Prostate gland (tissue), 2 donors: ENCODE results near the gene GXYLT1. TPM values are rescaled to one million over a fixed set of nuclear protein-coding genes. Genes with fewer than 3 reads are reported as not detected.
"Not testable (repeated sequence)": the region's sequence is repeated elsewhere in the genome, so short reads cannot be mapped to it uniquely, and the experiment has no call there.

Source experiments
- DNase-seq: peaks from one replicate; pipeline ENCODE4 v3.0.0-alpha.2; 2019; ENCODE audit warnings: low spot score
- H3K27ac ChIP-seq, 2 donors: fragments of 200-600 bp; sonication (generic); 2 replicates each; pipeline ENCODE4 v1.5.1; 2017 to 2019
- H3K27me3 ChIP-seq: fragments of 200-600 bp; sonication (generic); replicated peaks from 2 replicates; pipeline ENCODE4 v1.5.1; 2019; ENCODE audit not compliant: insufficient read depth
- H3K36me3 ChIP-seq, 2 donors: fragments of 200-600 bp; sonication (generic); 1 replicate in 1 of 2; 2 replicates in 1 of 2; pipeline versions ENCODE4 v1.5.1 to v1.8.1; 2017 to 2019
- H3K4me1 ChIP-seq: fragments of 200-600 bp; sonication (generic); replicated peaks from 2 replicates; pipeline ENCODE4 v1.5.1; 2019
- H3K4me3 ChIP-seq, 2 donors: fragments of 200-600 bp; sonication (generic); 2 replicates each; pipeline ENCODE4 v1.5.1; 2017 to 2019
- H3K9me3 ChIP-seq: fragments of 200-600 bp; sonication (generic); 2 replicates; pipeline ENCODE4 v1.5.1; 2017
- POLR2A ChIP-seq: fragments of 450-650 bp; IDR thresholded peaks from one replicate; pipeline ENCODE4 v1.6.1; 2016; ENCODE audit warnings: antibody characterized with exemption, mild to moderate bottlenecking
- POLR2AphosphoS5 ChIP-seq: sonication (generic); formaldehyde crosslinking; IDR thresholded peaks from one replicate; pipeline ENCODE4 v1.6.1; 2017; ENCODE audit warnings: antibody characterized with exemption
- WGBS: methylation state at CpG from one replicate; pipeline ENCODE4 v1.1.5; 2018; 5-methylcytosine and 5-hydroxymethylcytosine counted together
- intact Hi-C: fragments of 100-400 bp; cut with DNase I; formaldehyde crosslinking; loops from one replicate; pipeline ENCODE4 v1.14.2; 2022
- total RNA-seq, 2 donors: library from RNA; depleted of rRNA; stranded (reverse); fragments of >200 nt; gene quantifications; one replicate each; pipeline ENCODE4 v1.1.0, GENCODE V29; 2016
- TF ChIP-seq, protein P1 (sequence below), 4 experiments: fragments of 200-600 bp in 2 of 4; fragments of 450-650 bp in 2 of 4; sonication (generic) in 2 of 4; IDR thresholded peaks; 1 replicate in 3 of 4; 2 replicates in 1 of 4; pipeline ENCODE4 v1.5.1; 2016 to 2019; ENCODE audit warnings: antibody characterized with exemption in 4 of 4, mild to moderate bottlenecking in 2 of 4, moderate library complexity in 2 of 4

GXYLT1 gene, protein sequence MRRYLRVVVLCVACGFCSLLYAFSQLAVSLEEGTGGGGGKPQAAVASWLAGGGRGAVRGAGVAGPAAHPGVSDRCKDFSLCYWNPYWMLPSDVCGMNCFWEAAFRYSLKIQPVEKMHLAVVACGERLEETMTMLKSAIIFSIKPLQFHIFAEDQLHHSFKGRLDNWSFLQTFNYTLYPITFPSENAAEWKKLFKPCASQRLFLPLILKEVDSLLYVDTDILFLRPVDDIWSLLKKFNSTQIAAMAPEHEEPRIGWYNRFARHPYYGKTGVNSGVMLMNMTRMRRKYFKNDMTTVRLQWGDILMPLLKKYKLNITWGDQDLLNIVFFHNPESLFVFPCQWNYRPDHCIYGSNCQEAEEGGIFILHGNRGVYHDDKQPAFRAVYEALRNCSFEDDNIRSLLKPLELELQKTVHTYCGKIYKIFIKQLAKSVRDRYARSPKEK
- 10 to 100 TPM; 15.7 to 18.0 TPM for total RNA-seq

DNA sequence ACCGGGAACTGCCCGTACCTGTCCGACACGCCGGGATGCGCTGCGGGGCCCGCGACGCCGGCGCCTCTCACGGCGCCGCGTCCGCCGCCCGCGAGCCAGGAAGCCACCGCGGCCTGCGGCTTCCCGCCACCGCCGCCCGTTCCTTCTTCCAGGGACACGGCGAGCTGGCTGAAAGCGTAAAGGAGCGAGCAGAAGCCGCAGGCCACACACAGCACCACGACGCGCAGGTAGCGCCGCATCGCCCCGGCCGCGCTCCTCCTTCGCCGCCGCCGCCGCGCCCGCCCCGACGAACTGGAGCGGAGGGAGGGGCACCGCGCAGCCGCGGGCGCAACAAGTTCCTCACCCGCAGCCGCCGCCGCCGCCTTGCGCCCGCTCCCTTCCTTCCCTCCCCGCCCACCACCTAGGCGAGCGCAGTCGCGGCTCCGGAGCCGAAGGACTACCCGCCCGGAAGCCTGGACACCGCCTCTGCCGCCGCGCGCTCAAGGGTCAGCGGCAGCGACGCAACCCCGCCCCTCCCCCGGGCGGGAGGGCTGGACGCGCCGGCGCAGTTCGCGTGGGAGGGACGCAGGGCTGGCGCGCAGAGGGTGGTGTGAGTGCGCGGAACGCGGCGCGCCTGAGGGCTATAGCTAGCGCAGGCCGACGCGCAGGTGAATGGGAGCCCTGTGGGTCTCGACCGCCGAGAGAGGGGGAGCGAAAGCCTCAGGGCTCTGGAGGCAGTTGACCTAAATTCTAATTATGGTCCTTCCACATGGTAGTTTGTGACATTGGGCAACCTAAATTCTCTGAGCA lies at the start of gene GXYLT1:
Gene GXYLT1 (minus strand): TSS at position 467 of the 789 bp plus-strand sequence. CDS start 228 bp downstream, at position 239.
- peak within 1 kb of the TSS; percentile 78 to 93 for H3K4me3 ChIP-seq
- WGBS, result under 1% methylated on average over 71 of the region's 106 CpGs
- H3K36me3 ChIP-seq, result no peaks in the 10 kb centered on the region
- TF ChIP-seq, protein P1, sequence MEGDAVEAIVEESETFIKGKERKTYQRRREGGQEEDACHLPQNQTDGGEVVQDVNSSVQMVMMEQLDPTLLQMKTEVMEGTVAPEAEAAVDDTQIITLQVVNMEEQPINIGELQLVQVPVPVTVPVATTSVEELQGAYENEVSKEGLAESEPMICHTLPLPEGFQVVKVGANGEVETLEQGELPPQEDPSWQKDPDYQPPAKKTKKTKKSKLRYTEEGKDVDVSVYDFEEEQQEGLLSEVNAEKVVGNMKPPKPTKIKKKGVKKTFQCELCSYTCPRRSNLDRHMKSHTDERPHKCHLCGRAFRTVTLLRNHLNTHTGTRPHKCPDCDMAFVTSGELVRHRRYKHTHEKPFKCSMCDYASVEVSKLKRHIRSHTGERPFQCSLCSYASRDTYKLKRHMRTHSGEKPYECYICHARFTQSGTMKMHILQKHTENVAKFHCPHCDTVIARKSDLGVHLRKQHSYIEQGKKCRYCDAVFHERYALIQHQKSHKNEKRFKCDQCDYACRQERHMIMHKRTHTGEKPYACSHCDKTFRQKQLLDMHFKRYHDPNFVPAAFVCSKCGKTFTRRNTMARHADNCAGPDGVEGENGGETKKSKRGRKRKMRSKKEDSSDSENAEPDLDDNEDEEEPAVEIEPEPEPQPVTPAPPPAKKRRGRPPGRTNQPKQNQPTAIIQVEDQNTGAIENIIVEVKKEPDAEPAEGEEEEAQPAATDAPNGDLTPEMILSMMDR (IDR thresholded peaks at IDR 0.05), result peak in 1 of 4 experiments; percentile 19
- peak; percentile 66 for TF ChIP-seq POLR2AphosphoS5
- TF ChIP-seq POLR2A, result peak; percentile 88
- H3K4me1 ChIP-seq, result no peaks in the 10 kb centered on the region
- H3K9me3 ChIP-seq, result no peaks in the 10 kb centered on the region
- H3K27ac ChIP-seq, result peak within 1 kb of the TSS; percentile 78 to 91
- no peaks in the 10 kb centered on the region for H3K27me3 ChIP-seq
- intact Hi-C loops, result loop anchor here (5.0 kb wide), 2 partner anchors 93 to 183 kb away; partner anchors contain the start of genes PPHLN1, YAF2 and ZCRB1
- peak; percentile 90 for DNase-seq

DNA sequence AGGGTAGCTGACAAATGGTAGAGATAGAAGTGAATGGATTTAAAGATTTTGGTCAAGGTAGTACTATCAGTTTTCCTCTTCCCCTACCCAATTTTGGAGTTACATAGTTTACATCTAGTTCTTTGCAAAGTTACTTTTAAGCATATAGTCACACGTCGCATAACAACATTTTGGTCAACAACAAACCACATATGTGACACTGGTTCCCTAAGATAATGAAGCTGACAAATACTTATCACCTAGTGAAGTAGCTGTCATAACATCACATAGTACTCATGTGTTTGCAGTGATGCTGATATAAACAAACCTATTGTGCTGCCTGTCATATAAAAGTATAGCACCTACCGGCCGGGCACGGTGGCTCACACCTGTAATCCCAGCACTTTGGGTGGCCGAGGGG lies 48.0 kb upstream of the GXYLT1 start:
- Histone ChIP-seq H3K36me3 (no peaks in the 10 kb centered on the region), H3K27ac (no peak overlapping the region), H3K9me3 (no peaks in the 10 kb centered on the region), H3K4me3 (no peak overlapping the region), H3K27me3 (no peaks in the 10 kb centered on the region), H3K4me1 (no peaks in the 10 kb centered on the region)
- TF ChIP-seq, protein P1 (IDR thresholded peaks at IDR 0.05), result no peak
- TF ChIP-seq POLR2AphosphoS5, result no peak
- no peak for TF ChIP-seq POLR2A
- WGBS, result 82% methylated on average over 6 of the region's 6 CpGs
- intact Hi-C loops, result no loop called here
- DNase-seq, result no peak

DNA sequence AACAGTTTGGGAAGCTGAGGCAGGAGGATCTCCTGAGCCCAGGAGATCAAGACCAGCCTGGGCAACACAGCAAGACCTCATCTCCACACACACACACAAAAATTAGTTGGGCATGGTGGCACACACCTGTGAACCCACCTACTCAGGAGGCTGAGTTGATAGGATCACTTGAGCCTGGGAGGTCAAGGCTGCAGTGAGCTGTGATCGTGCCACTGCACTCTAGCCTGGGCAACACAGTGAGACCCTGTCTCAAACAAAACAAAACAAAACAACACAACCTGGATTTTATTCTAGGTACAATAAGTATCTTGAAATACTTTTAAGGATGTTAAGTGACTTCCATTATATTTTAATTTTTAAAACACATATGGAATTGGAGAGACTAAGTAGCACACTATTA lies 47.6 kb upstream of the GXYLT1 start:
- no peaks in the 10 kb centered on the region for H3K36me3 ChIP-seq
- H3K9me3 ChIP-seq, result no peaks in the 10 kb centered on the region
- WGBS, result 100% methylated on average over 1 of the region's 1 CpG
- H3K27ac ChIP-seq, result no peak overlapping the region
- intact Hi-C loops, result no loop called here
- no peaks in the 10 kb centered on the region for H3K27me3 ChIP-seq
- DNase-seq, result no peak
- no peaks in the 10 kb centered on the region for H3K4me1 ChIP-seq
- no peak overlapping the region for H3K4me3 ChIP-seq
- TF ChIP-seq POLR2A (no peak), POLR2AphosphoS5 (no peak)
- TF ChIP-seq, protein P1 (IDR thresholded peaks at IDR 0.05), result no peak

DNA sequence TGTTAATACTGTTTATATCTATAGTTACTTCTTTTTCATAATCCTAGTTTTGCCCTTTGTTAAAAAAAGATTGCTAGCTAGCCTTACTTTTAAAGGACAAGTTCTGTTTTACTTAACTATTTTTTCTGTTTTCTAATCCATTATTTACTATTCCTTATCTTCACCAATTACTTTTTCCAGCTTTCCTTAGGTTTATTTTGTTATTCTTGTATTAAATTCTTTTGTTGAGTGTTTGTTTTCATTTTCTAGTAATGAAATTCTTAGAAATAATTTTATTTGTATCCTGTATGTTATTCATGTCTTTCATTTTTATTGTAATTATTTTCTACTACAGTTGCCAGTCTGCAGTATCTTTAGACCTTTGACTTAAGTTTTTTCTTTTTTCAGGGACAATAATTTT lies 45.7 kb upstream of the GXYLT1 start:
- H3K4me3 ChIP-seq, result no peak overlapping the region
- intact Hi-C loops, result no loop called here
- no peaks in the 10 kb centered on the region for H3K4me1 ChIP-seq
- TF ChIP-seq POLR2A (no peak), POLR2AphosphoS5 (no peak)
- TF ChIP-seq, protein P1 (IDR thresholded peaks at IDR 0.05), result no peak
- H3K36me3 ChIP-seq, result no peaks in the 10 kb centered on the region
- H3K9me3 ChIP-seq, result no peaks in the 10 kb centered on the region
- no peaks in the 10 kb centered on the region for H3K27me3 ChIP-seq
- no peak overlapping the region for H3K27ac ChIP-seq
- no peak for DNase-seq

DNA sequence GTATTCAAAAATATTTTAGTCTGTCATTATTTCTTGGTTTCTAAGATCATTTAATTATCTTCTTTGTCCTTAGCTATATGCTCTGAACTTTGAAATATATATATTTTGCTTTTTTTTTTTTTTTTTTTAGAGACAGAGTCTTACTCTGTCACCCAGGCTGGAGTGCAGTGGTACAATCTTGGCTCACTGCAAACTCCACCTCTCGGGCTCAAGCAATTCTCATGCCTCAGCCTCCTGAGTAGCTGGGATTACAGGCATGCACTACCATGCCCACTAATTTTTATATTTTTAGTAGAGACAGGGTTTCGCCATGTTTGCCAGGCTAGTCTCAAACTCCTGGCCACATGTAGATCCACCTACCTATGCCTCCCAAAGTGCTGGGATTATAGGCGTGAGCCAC lies 43.6 kb upstream of the GXYLT1 start:
- H3K4me1 ChIP-seq, H3K4me3 ChIP-seq, H3K36me3 ChIP-seq, intact Hi-C loops, DNase-seq, H3K27me3 ChIP-seq, H3K9me3 ChIP-seq, H3K27ac ChIP-seq: not testable (repeated sequence)
- 97% methylated on average over 3 of the region's 3 CpGs for WGBS
